IMR-90 (cell line): Measurements from ENCODE around the gene NEAT1.

Source experiments
- BHLHE40 ChIP-seq: fragments of 150-350 bp; IDR thresholded peaks from 2 replicates; pipeline ENCODE4 v1.6.1; 2016; ENCODE audit warnings: mild to moderate bottlenecking, low read depth, low read length
- CTCF ChIP-seq: conservative IDR thresholded peaks from 2 replicates; pipeline ENCODE4 v1.5.1; 2012; ENCODE audit warnings: mild to moderate bottlenecking, low read depth, low read length, improper control_type of control experiment
- RAD21 ChIP-seq: IDR thresholded peaks from 2 replicates; pipeline ENCODE4 v1.6.1; 2012; ENCODE audit warnings: low read length, improper control_type of control experiment

GRCh38 chr11:65470433-65471049 lies 47.9 kb downstream of the NEAT1 start:
- TF ChIP-seq BHLHE40 = no peak
- no peak for TF ChIP-seq CTCF
- TF ChIP-seq RAD21 = no peak
